ENCODE results near the gene TRIM24. TPM values are rescaled to one million over a fixed set of nuclear protein-coding genes. Genes with fewer than 3 reads are reported as not detected.

TRIM24 gene
- total RNA-seq, 2 experiments from 2014 or later: 14.1 to 16.0 TPM

DNA sequence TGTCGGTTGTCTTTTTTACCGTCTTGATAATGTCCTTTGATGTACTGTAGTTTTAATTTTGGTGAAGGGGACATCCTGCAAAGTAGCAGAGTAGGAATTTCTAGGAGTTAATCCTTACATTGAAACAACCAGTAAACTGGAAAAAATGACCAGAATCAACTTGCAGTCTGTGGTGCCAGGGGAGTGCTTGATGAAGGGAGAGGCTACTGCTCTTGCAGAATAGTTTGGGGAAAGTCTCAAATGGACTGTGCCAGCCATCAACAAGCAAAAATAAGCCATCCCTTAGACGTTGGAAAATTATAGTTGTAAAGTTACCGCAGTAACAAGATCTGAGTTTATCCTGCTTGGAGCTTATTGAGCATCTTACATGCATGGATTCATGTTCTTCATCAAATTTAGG lies 32.4 kb downstream of the TRIM24 start:
- H3K4me3 ChIP-seq (ENCODE audit: low read length): no peak overlapping the region
- Mint-ChIP-seq H3K9me3 (no peaks in the 10 kb centered on the region), H3K27ac (no peak overlapping the region), H3K36me3 (ENCODE audit: low read depth) (peaks cover 75% of the 10 kb centered on the region), H3K4me3 (no peak overlapping the region), H3K27me3 (no peaks in the 10 kb centered on the region), H3K4me1 (ENCODE audit: low read depth) (peaks cover 83% of the 10 kb centered on the region)
- TF ChIP-seq, protein P1, sequence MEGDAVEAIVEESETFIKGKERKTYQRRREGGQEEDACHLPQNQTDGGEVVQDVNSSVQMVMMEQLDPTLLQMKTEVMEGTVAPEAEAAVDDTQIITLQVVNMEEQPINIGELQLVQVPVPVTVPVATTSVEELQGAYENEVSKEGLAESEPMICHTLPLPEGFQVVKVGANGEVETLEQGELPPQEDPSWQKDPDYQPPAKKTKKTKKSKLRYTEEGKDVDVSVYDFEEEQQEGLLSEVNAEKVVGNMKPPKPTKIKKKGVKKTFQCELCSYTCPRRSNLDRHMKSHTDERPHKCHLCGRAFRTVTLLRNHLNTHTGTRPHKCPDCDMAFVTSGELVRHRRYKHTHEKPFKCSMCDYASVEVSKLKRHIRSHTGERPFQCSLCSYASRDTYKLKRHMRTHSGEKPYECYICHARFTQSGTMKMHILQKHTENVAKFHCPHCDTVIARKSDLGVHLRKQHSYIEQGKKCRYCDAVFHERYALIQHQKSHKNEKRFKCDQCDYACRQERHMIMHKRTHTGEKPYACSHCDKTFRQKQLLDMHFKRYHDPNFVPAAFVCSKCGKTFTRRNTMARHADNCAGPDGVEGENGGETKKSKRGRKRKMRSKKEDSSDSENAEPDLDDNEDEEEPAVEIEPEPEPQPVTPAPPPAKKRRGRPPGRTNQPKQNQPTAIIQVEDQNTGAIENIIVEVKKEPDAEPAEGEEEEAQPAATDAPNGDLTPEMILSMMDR (IDR thresholded peaks at IDR 0.05): no peak
- intact Hi-C loops (cut with DNase I, micrococcal nuclease): no loop called here
- H3K27me3 ChIP-seq (ENCODE audit: control insufficient read depth in 1 of 2, insufficient read depth in 2 of 2, low read length in 2 of 2): no peaks in the 10 kb centered on the region
- no peaks in the 10 kb centered on the region for H3K36me3 ChIP-seq (ENCODE audit: insufficient read depth, low read length)
- no peak for DNase-seq
- ATAC-seq (ENCODE audit: poor library complexity): no peak
- no peaks in the 10 kb centered on the region for H3K9me3 ChIP-seq (ENCODE audit: control insufficient read depth in 1 of 2, insufficient read depth in 1 of 2, low read length in 2 of 2)
- H3K4me1 ChIP-seq (ENCODE audit: insufficient read depth, low read length): no peaks in the 10 kb centered on the region
- ChIA-PET CTCF (no interaction called here), POLR2A (no interaction called here)
- no peak overlapping the region for H3K27ac ChIP-seq (ENCODE audit: low read depth in 1 of 2, low read length in 2 of 2)

DNA sequence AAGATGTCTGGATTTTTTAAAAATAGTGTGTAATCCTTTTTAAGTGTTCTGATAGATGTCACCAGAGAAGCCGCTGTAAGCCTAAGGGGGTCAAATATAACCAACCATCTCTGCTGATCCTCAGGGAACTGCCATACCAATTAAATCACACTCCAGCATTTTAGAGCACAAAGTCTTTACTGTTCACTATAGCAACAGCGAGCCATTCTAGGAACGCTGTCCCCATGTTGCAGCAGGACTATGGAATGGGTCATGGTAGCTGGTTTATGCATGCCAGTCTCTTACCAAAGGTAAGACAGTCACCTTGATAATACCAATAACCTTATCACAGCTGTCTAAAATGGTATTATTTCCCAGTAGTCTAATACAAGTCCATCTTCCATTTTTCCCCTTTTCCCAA lies 33.5 kb downstream of the TRIM24 start:
- Mint-ChIP-seq H3K4me3 (no peak overlapping the region), H3K9me3 (no peaks in the 10 kb centered on the region), H3K4me1 (ENCODE audit: low read depth) (peaks cover 74% of the 10 kb centered on the region), H3K27me3 (no peaks in the 10 kb centered on the region), H3K27ac (no peak overlapping the region), H3K36me3 (ENCODE audit: low read depth) (peaks cover 72% of the 10 kb centered on the region)
- intact Hi-C loops (cut with DNase I, micrococcal nuclease): no loop called here
- no peak overlapping the region for H3K4me3 ChIP-seq (ENCODE audit: low read length)
- TF ChIP-seq, protein P1 (IDR thresholded peaks at IDR 0.05): no peak
- H3K4me1 ChIP-seq (ENCODE audit: insufficient read depth, low read length): no peaks in the 10 kb centered on the region
- no peak overlapping the region for H3K27ac ChIP-seq (ENCODE audit: low read depth in 1 of 2, low read length in 2 of 2)
- ChIA-PET POLR2A (no interaction called here), CTCF (no interaction called here)
- H3K9me3 ChIP-seq (ENCODE audit: control insufficient read depth in 1 of 2, insufficient read depth in 1 of 2, low read length in 2 of 2): no peaks in the 10 kb centered on the region
- DNase-seq: no peak
- no peaks in the 10 kb centered on the region for H3K36me3 ChIP-seq (ENCODE audit: insufficient read depth, low read length)
- ATAC-seq (ENCODE audit: poor library complexity): no peak
- H3K27me3 ChIP-seq (ENCODE audit: control insufficient read depth in 1 of 2, insufficient read depth in 2 of 2, low read length in 2 of 2): no peaks in the 10 kb centered on the region

DNA sequence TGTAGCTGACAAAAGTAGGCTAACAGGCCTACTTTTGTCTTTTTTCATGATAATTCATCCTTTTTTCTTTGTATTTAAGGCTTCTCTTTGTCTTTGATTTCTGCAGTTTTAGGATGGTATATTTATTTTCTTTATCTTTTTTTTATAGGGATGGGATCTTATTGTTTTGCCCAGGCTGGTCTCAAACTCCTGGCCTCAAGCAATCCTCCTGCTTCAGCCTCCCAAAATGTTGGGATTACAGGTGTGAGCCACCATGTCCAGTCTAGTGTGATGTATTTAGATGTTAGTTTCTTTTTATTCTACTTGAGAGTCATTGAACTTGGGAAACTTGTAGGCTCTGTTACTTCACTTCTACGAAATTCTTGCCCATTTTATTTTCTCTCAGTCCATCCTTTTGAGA lies 35.4 kb downstream of the TRIM24 start:
- Mint-ChIP-seq H3K27ac (peak overlapping the region; percentile 2), H3K9me3 (no peaks in the 10 kb centered on the region), H3K4me1 (ENCODE audit: low read depth) (peaks cover 70% of the 10 kb centered on the region), H3K27me3 (no peaks in the 10 kb centered on the region), H3K4me3 (no peak overlapping the region), H3K36me3 (ENCODE audit: low read depth) (peaks cover 68% of the 10 kb centered on the region)
- CTCF ChIA-PET: no interaction called here
- ATAC-seq (ENCODE audit: poor library complexity) (no peak), DNase-seq (no peak)
- no peak overlapping the region for H3K27ac ChIP-seq (ENCODE audit: low read depth in 1 of 2, low read length in 2 of 2)
- TF ChIP-seq, protein P1 (IDR thresholded peaks at IDR 0.05): no peak
- POLR2A ChIA-PET: no interaction called here
- peaks cover 0 to 6% of the 10 kb centered on the region in 2 experiments for H3K9me3 ChIP-seq (ENCODE audit: control insufficient read depth in 1 of 2, insufficient read depth in 1 of 2, low read length in 2 of 2)
- H3K36me3 ChIP-seq (ENCODE audit: insufficient read depth, low read length): no peaks in the 10 kb centered on the region
- intact Hi-C loops (cut with DNase I, micrococcal nuclease): no loop called here
- no peak overlapping the region for H3K4me3 ChIP-seq (ENCODE audit: low read length)
- H3K4me1 ChIP-seq (ENCODE audit: insufficient read depth, low read length): no peaks in the 10 kb centered on the region
- no peaks in the 10 kb centered on the region for H3K27me3 ChIP-seq (ENCODE audit: control insufficient read depth in 1 of 2, insufficient read depth in 2 of 2, low read length in 2 of 2)
